H9 (cell line): ENCODE data around the gene SOCS4. TPM values are rescaled to one million over a fixed set of nuclear protein-coding genes. Genes with fewer than 3 reads are reported as not detected.

Experiments
- DNase-seq: peaks from one replicate; pipeline ENCODE4 v3.0.0-alpha.2; 2017
- H2AFZ ChIP-seq: one replicate; pipeline ENCODE4 v1.6.1; 2013; ENCODE audit warnings: mild to moderate bottlenecking, low read length, control low read depth, moderate library complexity
- H2AK5ac ChIP-seq: 2 replicates; pipeline ENCODE4 v1.6.1; 2013; ENCODE audit warnings: low read length, control low read depth, mixed read lengths; ENCODE audit not compliant: insufficient read length
- H2BK120ac ChIP-seq: one replicate; pipeline ENCODE4 v1.6.1; 2013; ENCODE audit warnings: low read depth, mild to moderate bottlenecking, low read length, control low read depth, inconsistent platforms; ENCODE audit not compliant: poor library complexity, severe bottlenecking
- H2BK12ac ChIP-seq: 2 replicates; pipeline ENCODE4 v1.6.1; 2013; ENCODE audit warnings: low read length, control low read depth, mixed read lengths, low read depth; ENCODE audit not compliant: insufficient read length
- H2BK15ac ChIP-seq: 2 replicates; pipeline ENCODE4 v1.6.1; 2013; ENCODE audit warnings: low read depth, low read length, control low read depth
- H2BK20ac ChIP-seq: one replicate; pipeline ENCODE4 v1.6.1; 2013; ENCODE audit warnings: low read depth, mild to moderate bottlenecking, low read length, control low read depth, inconsistent platforms; ENCODE audit not compliant: poor library complexity, severe bottlenecking
- H2BK5ac ChIP-seq: 2 replicates; pipeline ENCODE4 v1.6.1; 2013; ENCODE audit warnings: low read length, control low read depth, mixed read lengths; ENCODE audit not compliant: insufficient read length
- H3K14ac ChIP-seq: 2 replicates; pipeline ENCODE4 v1.6.1; 2013; ENCODE audit warnings: low read length, control low read depth; ENCODE audit not compliant: insufficient read depth
- H3K18ac ChIP-seq: 2 replicates; pipeline ENCODE4 v1.6.1; 2013; ENCODE audit warnings: low read depth, mild to moderate bottlenecking, mixed read lengths, low read length, control low read depth; ENCODE audit not compliant: insufficient read length
- H3K23ac ChIP-seq: 2 replicates; pipeline ENCODE4 v1.6.1; 2013; ENCODE audit warnings: low read length, control low read depth, mixed read lengths, low read depth; ENCODE audit not compliant: insufficient read length
- H3K23me2 ChIP-seq: 2 replicates; pipeline ENCODE4 v1.6.1; 2013; ENCODE audit warnings: low read depth, mild to moderate bottlenecking, mixed read lengths, low read length, control low read depth; ENCODE audit not compliant: insufficient read length, poor library complexity, severe bottlenecking
- H3K27ac ChIP-seq: 2 replicates; pipeline ENCODE4 v1.5.1; 2013; ENCODE audit warnings: low read length, control low read depth, mixed read lengths, low read depth; ENCODE audit not compliant: insufficient read length
- H3K27me3 ChIP-seq: 2 replicates; pipeline ENCODE4 v1.6.1; 2013; ENCODE audit warnings: low read length, control low read depth, inconsistent platforms; ENCODE audit not compliant: insufficient read depth
- H3K4ac ChIP-seq: 2 replicates; pipeline ENCODE4 v1.6.1; 2013; ENCODE audit warnings: low read depth, mild to moderate bottlenecking, control low read depth, inconsistent platforms, low read length, moderate library complexity
- H3K4me1 ChIP-seq: 2 replicates; pipeline ENCODE4 v1.6.1; 2013; ENCODE audit warnings: low read length, control low read depth, inconsistent platforms; ENCODE audit not compliant: insufficient read depth
- H3K4me2 ChIP-seq: 2 replicates; pipeline ENCODE4 v1.6.1; 2013; ENCODE audit warnings: low read length, control low read depth, mixed read lengths; ENCODE audit not compliant: insufficient read length, insufficient read depth
- H3K56ac ChIP-seq: 2 replicates; pipeline ENCODE4 v1.6.1; 2013; ENCODE audit warnings: low read depth, mild to moderate bottlenecking, mixed read lengths, low read length, control low read depth; ENCODE audit not compliant: insufficient read length
- H3K79me1 ChIP-seq: 2 replicates; pipeline ENCODE4 v1.6.1; 2013; ENCODE audit warnings: low read depth, mild to moderate bottlenecking, moderate library complexity, low read length, control low read depth, inconsistent platforms; ENCODE audit not compliant: insufficient read depth, poor library complexity, severe bottlenecking
- H3K79me2 ChIP-seq: 2 replicates; pipeline ENCODE4 v1.6.1; 2013; ENCODE audit warnings: low read length, control low read depth, inconsistent platforms; ENCODE audit not compliant: insufficient read depth
- H3K9ac ChIP-seq: 2 replicates; pipeline ENCODE4 v1.6.1; 2013; ENCODE audit warnings: low read length, control low read depth, mixed read lengths; ENCODE audit not compliant: insufficient read length; ENCODE audit errors: extremely low read depth
- H3K9me3 ChIP-seq: one replicate; pipeline ENCODE4 v1.6.1; 2013; ENCODE audit warnings: low read depth, low read length, inconsistent platforms; ENCODE audit not compliant: control insufficient read depth
- H3T11ph ChIP-seq: one replicate; pipeline ENCODE4 v1.6.1; 2013; ENCODE audit warnings: mild to moderate bottlenecking, low read length, control low read depth, inconsistent platforms
- H4K20me1 ChIP-seq: one replicate; pipeline ENCODE4 v1.6.1; 2013; ENCODE audit not compliant: control insufficient read depth, insufficient read length, insufficient read depth
- H4K5ac ChIP-seq: 2 replicates; pipeline ENCODE4 v1.6.1; 2013; ENCODE audit warnings: low read depth, mild to moderate bottlenecking, mixed read lengths, low read length, control low read depth; ENCODE audit not compliant: insufficient read length
- H4K8ac ChIP-seq: replicated peaks from 2 replicates; pipeline ENCODE4 v1.6.1; 2013; ENCODE audit warnings: low read length, control low read depth, mixed read lengths, low read depth; ENCODE audit not compliant: insufficient read length
- H4K91ac ChIP-seq: 2 replicates; pipeline ENCODE4 v1.6.1; 2013; ENCODE audit warnings: low read depth, mild to moderate bottlenecking, moderate library complexity, mixed read lengths, low read length, control low read depth; ENCODE audit not compliant: insufficient read length
- H3K27ac Mint-ChIP-seq, 3 experiments: 2 replicates in 2 of 3; 3 replicates in 1 of 3; pipeline ENCODE4 v1.8.0; 2020 to 2021; ENCODE audit warnings: mixed read lengths in 3 of 3, mild to moderate bottlenecking in 1 of 3, moderate library complexity in 1 of 3
- H3K27me3 Mint-ChIP-seq: 2 replicates; pipeline ENCODE4 v1.8.0; 2021; ENCODE audit warnings: low read depth, mild to moderate bottlenecking, moderate library complexity, mixed read lengths
- H3K36me3 Mint-ChIP-seq, 3 experiments: 2 replicates in 2 of 3; 3 replicates in 1 of 3; pipeline ENCODE4 v1.8.0; 2020 to 2021; ENCODE audit warnings: low read depth in 3 of 3, mixed read lengths in 3 of 3; ENCODE audit not compliant: insufficient read depth in 1 of 3
- H3K4me1 Mint-ChIP-seq, 2 experiments: 2 replicates each; pipeline ENCODE4 v1.8.0; 2020; ENCODE audit warnings: mixed read lengths in 2 of 2
- H3K4me3 Mint-ChIP-seq, 2 experiments: 2 replicates in 1 of 2; 3 replicates in 1 of 2; pipeline ENCODE4 v1.8.0; 2020 to 2021; ENCODE audit warnings: mild to moderate bottlenecking in 2 of 2, mixed read lengths in 2 of 2, moderate library complexity in 1 of 2
- H3K9me3 Mint-ChIP-seq, 2 experiments: 2 replicates in 1 of 2; 3 replicates in 1 of 2; pipeline ENCODE4 v1.8.0; 2020; ENCODE audit warnings: mild to moderate bottlenecking in 2 of 2, mixed read lengths in 2 of 2, moderate library complexity in 1 of 2
- CTCF ChIP-seq: fragments of 200-600 bp; sonication (generic); conservative IDR thresholded peaks from 3 replicates; pipeline ENCODE4 v1.8.0; 2021; ENCODE audit warnings: antibody characterized with exemption, mild to moderate bottlenecking
- WGBS: extraction: QIAGEN DNeasy Blood & Tissue Kit; methylation state at CpG from one replicate; pipeline ENCODE4 v1.1.7; 2013; ENCODE audit warnings: missing lambda C conversion rate, low lambda C conversion rate, mixed read lengths; ENCODE audit not compliant: insufficient read length; ENCODE audit errors: extremely low coverage; 5-methylcytosine and 5-hydroxymethylcytosine counted together
- total RNA-seq: library from RNA; stranded (reverse); gene quantifications from 2 replicates; pipeline ENCODE4 v1.2.1, GENCODE V29; 2021

Gene SOCS4
- total RNA-seq, 1 experiment from 2014 or later: 38.5 TPM

GRCh38 chr14:55025948-55026347 is 1.1 kb upstream of the SOCS4 start:
- Histone ChIP-seq H4K5ac (no peak overlapping the region), H3K79me2 (peaks cover 18% of the 10 kb centered on the region; the same call in 1 of the 2 replicates), H2AFZ (no peak overlapping the region), H3K4me1 (no peaks in the 10 kb centered on the region), H2AK5ac (no peak overlapping the region), H2BK20ac (no peak overlapping the region), H3K23ac (peak overlapping the region; percentile 25), H3K18ac (no peak overlapping the region), H3K9me3 (no peaks in the 10 kb centered on the region), H3T11ph (no peak overlapping the region), H4K91ac (no peak overlapping the region), H3K23me2 (peaks cover 13% of the 10 kb centered on the region), H4K8ac (no peak overlapping the region), H2BK120ac (no peak overlapping the region), H3K9ac (peak overlapping the region; percentile 99), H3K79me1 (no peaks in the 10 kb centered on the region), H4K20me1 (no peaks in the 10 kb centered on the region), H3K27ac (peak overlapping the region; percentile 37), H2BK15ac (no peak overlapping the region), H3K14ac (peak overlapping the region; percentile 69; the same call in 1 of the 2 replicates), H2BK5ac (no peak overlapping the region), H3K56ac (no peak overlapping the region), H2BK12ac (no peak overlapping the region), H3K4me2 (peak overlapping the region; percentile 79), H3K27me3 (no peaks in the 10 kb centered on the region), H3K4ac (no peak overlapping the region)
- Mint-ChIP-seq H3K9me3 (peaks cover 0 to 4% of the 10 kb centered on the region in 2 experiments; a peak in 1 of 5 replicates), H3K27ac (peak overlapping the region; percentile 93 to 99 (median 98)), H3K27me3 (no peaks in the 10 kb centered on the region), H3K36me3 (peaks cover 8 to 40% (median 36%) of the 10 kb centered on the region in 3 experiments; a peak in 6 of 7 replicates), H3K4me3 (peak overlapping the region; percentile 95 to 96), H3K4me1 (peaks cover 57 to 60% of the 10 kb centered on the region in 2 experiments)
- WGBS: no CpG with 5 or more reads among the region's 7 CpGs
- DNase-seq: no peak
- TF ChIP-seq CTCF: no peak
